ENCODE results near the gene STK33. TPM values are rescaled to one million over a fixed set of nuclear protein-coding genes. Genes with fewer than 3 reads are reported as not detected.

The STK33 gene
- polyA plus RNA-seq, 1 of the 3 experiments (the other 2 are of a cell fraction) = 12.3 TPM

DNA sequence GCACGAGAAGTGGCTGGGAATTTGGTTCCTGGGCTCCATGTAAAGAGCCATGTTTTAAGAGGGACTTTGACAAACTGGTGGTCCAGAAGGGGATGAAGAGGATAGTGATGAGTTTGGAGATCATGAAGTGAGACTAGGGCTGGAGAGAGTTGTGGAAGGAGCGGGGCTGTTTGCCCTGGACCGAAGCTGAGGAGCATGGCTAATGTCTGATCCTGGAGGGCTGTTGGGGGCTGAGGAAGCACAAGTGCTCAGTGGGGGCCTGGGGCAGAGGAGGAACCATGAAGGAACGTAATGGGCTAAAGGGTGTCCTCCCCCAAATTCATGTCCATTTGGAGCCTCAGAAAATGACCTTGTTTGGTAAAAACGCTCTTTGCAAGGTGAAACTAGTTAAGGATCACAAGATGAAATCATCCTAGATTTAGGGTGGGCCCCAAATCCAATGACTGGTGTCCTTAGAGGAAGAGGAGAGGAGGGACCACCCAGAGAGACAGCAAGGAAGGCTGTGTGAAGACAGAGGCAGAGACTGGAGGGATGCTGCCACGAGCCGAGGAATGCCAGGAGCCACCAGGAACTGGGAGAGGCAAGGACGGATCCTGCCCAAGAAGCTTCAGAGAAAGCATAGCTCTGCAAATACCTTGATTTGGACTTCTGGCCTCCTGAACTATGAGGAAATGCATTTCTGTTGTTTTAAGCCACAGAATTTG, 223.1 kb downstream of the STK33 start:
- ChIA-PET CTCF (no interaction called here), POLR2A (no interaction called here)
- H3K4me2 ChIP-seq = no peak overlapping the region
- H3K27me3 ChIP-seq (ENCODE audit: insufficient read depth) = no peaks in the 10 kb centered on the region
- DNase-seq = no peak
- no peak for TF ChIP-seq TEAD4 (IDR thresholded peaks at IDR 0.05; ENCODE audit: borderline replicate concordance, insufficient read depth)
- TF ChIP-seq EZH2phosphoT487 (IDR thresholded peaks at IDR 0.05; ENCODE audit: borderline replicate concordance, low read depth) = no peak
- no peak for TF ChIP-seq JUND (IDR thresholded peaks at IDR 0.05)
- TF ChIP-seq, protein P1, sequence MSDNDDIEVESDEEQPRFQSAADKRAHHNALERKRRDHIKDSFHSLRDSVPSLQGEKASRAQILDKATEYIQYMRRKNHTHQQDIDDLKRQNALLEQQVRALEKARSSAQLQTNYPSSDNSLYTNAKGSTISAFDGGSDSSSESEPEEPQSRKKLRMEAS (IDR thresholded peaks at IDR 0.05; ENCODE audit: low read depth) = no peak
- TF ChIP-seq FOXM1 (IDR thresholded peaks at IDR 0.05; ENCODE audit: low read depth) = no peak
- no peak for TF ChIP-seq TAF1 (IDR thresholded peaks at IDR 0.05; ENCODE audit: borderline replicate concordance, low read depth, low read length)
- no peak for TF ChIP-seq YY1 (IDR thresholded peaks at IDR 0.05; ENCODE audit: low read depth)
- TF ChIP-seq ELF1 (IDR thresholded peaks at IDR 0.05) = no peak
- TF ChIP-seq, protein P2, sequence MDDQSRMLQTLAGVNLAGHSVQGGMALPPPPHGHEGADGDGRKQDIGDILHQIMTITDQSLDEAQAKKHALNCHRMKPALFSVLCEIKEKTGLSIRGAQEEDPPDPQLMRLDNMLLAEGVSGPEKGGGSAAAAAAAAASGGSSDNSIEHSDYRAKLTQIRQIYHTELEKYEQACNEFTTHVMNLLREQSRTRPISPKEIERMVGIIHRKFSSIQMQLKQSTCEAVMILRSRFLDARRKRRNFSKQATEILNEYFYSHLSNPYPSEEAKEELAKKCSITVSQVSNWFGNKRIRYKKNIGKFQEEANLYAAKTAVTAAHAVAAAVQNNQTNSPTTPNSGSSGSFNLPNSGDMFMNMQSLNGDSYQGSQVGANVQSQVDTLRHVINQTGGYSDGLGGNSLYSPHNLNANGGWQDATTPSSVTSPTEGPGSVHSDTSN (IDR thresholded peaks at IDR 0.05) = no peak
- no peak for TF ChIP-seq RAD21 (IDR thresholded peaks at IDR 0.05; ENCODE audit: low read length)
- TF ChIP-seq, protein P3, sequence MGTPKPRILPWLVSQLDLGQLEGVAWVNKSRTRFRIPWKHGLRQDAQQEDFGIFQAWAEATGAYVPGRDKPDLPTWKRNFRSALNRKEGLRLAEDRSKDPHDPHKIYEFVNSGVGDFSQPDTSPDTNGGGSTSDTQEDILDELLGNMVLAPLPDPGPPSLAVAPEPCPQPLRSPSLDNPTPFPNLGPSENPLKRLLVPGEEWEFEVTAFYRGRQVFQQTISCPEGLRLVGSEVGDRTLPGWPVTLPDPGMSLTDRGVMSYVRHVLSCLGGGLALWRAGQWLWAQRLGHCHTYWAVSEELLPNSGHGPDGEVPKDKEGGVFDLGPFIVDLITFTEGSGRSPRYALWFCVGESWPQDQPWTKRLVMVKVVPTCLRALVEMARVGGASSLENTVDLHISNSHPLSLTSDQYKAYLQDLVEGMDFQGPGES (IDR thresholded peaks at IDR 0.05; ENCODE audit: low read depth, low read length) = no peak
- TF ChIP-seq, protein P4, sequence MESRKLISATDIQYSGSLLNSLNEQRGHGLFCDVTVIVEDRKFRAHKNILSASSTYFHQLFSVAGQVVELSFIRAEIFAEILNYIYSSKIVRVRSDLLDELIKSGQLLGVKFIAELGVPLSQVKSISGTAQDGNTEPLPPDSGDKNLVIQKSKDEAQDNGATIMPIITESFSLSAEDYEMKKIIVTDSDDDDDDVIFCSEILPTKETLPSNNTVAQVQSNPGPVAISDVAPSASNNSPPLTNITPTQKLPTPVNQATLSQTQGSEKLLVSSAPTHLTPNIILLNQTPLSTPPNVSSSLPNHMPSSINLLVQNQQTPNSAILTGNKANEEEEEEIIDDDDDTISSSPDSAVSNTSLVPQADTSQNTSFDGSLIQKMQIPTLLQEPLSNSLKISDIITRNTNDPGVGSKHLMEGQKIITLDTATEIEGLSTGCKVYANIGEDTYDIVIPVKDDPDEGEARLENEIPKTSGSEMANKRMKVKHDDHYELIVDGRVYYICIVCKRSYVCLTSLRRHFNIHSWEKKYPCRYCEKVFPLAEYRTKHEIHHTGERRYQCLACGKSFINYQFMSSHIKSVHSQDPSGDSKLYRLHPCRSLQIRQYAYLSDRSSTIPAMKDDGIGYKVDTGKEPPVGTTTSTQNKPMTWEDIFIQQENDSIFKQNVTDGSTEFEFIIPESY (IDR thresholded peaks at IDR 0.05; ENCODE audit: borderline replicate concordance, low read depth) = no peak
- TF ChIP-seq TCF12 (IDR thresholded peaks at IDR 0.05) = no peak
- no peak for TF ChIP-seq CHD2 (IDR thresholded peaks at IDR 0.05; ENCODE audit: low read length, partially characterized antibody)
- TF ChIP-seq RFX5 (IDR thresholded peaks at IDR 0.05; ENCODE audit: low read length) = no peak
- TF ChIP-seq, protein P5, sequence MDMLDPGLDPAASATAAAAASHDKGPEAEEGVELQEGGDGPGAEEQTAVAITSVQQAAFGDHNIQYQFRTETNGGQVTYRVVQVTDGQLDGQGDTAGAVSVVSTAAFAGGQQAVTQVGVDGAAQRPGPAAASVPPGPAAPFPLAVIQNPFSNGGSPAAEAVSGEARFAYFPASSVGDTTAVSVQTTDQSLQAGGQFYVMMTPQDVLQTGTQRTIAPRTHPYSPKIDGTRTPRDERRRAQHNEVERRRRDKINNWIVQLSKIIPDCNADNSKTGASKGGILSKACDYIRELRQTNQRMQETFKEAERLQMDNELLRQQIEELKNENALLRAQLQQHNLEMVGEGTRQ (IDR thresholded peaks at IDR 0.05; ENCODE audit: borderline replicate concordance, low read depth, low read length) = no peak
- TF ChIP-seq GABPA (IDR thresholded peaks at IDR 0.05; ENCODE audit: low read depth) = no peak
- no peak for TF ChIP-seq FOXJ3 (CRISPR knock-in tag; IDR thresholded peaks at IDR 0.05)
- no peaks in the 10 kb centered on the region for H3F3A ChIP-seq (replicated peaks; ENCODE audit: insufficient read depth)
- no peak overlapping the region for H3K27ac ChIP-seq (ENCODE audit: low read depth in 2 of 2, low read length in 1 of 2)
- H3K4me1 ChIP-seq (ENCODE audit: control insufficient read depth in 1 of 2, insufficient read depth in 2 of 2, low read depth in 1 of 2, low read length in 1 of 2) = peaks cover 0 to 10% of the 10 kb centered on the region in 2 experiments; a peak in 1 of 4 replicates
- H3K9me2 ChIP-seq = no peaks in the 10 kb centered on the region
- WGBS (ENCODE audit: low lambda C conversion rate) = 81% methylated on average over 8 of the region's 8 CpGs
- no peaks in the 10 kb centered on the region for H3K36me3 ChIP-seq (replicated peaks in 1 of 2; ENCODE audit: control insufficient read depth in 1 of 2, insufficient read depth in 2 of 2, low read length in 1 of 2)
- no peak overlapping the region for H2AFZ ChIP-seq (ENCODE audit: low read depth)
- H3K9me3 ChIP-seq = no peaks in the 10 kb centered on the region
- no peak overlapping the region for H3K9ac ChIP-seq
- no peaks in the 10 kb centered on the region for H3K79me2 ChIP-seq (ENCODE audit: insufficient read depth)
- H3K4me3 ChIP-seq (ENCODE audit: low read depth in 2 of 2, low read length in 1 of 2) = no peak overlapping the region
- no peaks in the 10 kb centered on the region for H4K20me1 ChIP-seq (ENCODE audit: insufficient read depth)
